H4 (cell line): ENCODE measurements around the gene PDCD2L. TPM values are rescaled to one million over a fixed set of nuclear protein-coding genes. Genes with fewer than 3 reads are reported as not detected.
"Not testable (repeated sequence)": the region's sequence is repeated elsewhere in the genome, so short reads cannot be mapped to it uniquely, and the experiment has no call there.

Source experiments
- DNase-seq: peaks from one replicate; pipeline ENCODE4 v3.0.0-alpha.2; 2015; ENCODE audit warnings: low spot score
- total RNA-seq: library from RNA; depleted of rRNA; stranded (reverse); fragments of >200 nt; shearing (Covaris generic); gene quantifications from 2 replicates; pipeline ENCODE4 v1.2.3, GENCODE V29; 2014; rRNA removed

Gene PDCD2L
- total RNA-seq, 1 experiment from 2014 or later = 54.2 TPM

DNA sequence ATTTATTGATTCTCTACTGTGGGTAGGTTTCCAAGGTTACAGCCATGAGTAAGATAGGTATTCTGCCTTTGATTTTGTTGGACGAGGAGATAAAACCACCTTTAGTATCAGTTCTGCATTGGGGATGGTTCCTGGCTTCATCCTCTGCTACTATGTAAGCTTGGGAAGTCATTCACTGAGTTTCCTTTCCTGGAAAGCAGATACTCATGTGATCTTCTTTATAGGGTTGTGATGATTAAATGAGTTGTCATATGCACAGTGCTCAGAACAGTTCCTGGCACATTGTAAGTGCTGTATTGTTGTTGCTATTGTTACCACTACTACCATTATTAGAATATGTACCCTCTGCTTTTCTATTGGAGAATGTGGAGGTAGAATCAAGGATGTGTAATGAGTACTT lies 64.2 kb downstream of the PDCD2L start:
- no peak for DNase-seq

DNA sequence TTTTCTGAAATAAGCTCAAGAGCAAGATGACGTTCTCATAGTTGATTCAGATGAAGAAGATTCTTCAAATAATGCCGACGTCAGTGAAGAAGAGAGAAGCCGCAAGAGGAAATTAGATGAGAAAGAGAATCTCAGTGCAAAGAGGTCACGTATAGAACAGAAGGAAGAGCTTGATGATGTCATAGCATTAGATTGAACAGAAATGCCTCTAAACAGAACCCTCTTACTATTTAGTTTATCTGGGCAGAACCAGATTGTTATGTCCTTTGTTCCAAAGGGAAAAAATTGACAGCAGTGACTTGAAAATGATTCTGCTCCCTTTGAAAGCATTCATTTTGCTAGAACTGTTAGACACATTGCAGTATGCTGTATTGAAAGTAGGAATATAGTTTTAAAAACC lies 64.8 kb downstream of the PDCD2L start:
- DNase-seq = not testable (repeated sequence)

DNA sequence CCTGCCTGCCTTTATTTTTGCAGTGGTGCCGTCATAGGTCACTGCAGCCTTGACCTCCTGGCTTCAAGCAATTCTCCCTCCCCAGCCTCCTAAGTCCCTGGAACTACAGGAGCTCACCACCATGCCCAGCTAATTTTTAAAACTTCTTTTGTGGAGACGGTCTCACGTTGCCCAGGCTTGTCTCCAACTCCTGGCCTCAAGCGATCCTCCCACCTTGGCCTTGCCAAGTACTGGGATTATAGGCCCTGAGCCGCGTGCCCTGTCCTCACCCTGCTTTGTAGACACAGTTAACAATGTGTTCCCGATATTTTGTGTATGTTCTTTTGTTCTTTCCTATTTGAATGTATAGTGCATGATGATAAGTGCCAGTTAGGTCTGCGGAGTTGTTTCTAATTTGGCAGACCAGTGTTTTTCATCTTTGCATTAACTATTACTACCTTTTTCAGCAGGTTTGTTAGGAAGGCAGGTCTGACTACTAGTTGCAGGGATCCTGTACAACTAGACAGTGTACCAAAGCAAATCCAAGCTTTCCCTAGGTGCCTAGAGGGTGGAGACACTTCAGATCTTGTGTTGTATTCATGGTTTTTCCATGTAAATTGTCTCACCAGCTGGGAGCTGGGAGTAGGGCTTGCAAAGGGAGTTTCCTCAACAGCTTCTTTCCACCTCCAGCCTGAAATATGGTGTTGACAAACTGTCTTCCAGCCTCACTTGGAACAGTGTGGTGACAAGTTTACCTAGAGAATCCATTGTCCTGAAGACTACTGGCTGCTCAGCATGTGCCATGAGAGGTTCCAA lies 67.9 kb downstream of the PDCD2L start:
- no peak for DNase-seq

DNA sequence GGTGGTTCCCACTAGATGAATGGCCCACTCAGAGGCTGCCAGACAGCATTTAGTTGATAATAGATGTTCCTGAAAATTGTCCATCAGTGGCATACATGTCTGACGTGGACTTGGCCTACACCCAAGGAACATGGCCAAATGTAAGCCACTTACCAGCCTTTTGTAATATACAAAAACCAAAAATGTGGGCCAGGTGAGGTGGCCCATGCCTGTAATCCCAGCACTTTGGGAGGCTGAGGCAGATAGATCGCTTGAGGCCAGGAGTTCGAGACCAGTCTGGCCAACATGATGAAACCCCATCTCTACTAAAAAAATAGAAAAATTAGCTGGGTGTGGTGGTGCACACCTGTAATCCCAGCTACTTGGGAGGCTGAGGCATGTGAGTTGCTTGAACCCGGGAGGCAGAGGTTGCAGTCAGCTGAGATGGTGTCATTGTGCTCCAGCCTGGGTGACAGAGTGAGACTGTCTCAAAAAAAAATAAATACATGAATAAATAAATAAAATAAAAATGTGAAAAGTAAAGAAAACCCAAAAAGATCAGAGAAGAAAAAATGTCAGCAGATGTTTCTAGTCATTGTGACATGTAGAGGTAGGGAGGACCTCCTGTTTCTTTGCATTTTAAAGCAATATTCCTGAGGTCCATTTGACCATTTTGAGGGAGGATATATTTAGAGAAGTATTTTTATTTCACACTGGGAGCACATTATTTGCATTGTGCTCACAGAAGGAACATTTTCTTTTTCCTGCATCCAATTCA lies 70.2 kb downstream of the PDCD2L start:
- no peak for DNase-seq

DNA sequence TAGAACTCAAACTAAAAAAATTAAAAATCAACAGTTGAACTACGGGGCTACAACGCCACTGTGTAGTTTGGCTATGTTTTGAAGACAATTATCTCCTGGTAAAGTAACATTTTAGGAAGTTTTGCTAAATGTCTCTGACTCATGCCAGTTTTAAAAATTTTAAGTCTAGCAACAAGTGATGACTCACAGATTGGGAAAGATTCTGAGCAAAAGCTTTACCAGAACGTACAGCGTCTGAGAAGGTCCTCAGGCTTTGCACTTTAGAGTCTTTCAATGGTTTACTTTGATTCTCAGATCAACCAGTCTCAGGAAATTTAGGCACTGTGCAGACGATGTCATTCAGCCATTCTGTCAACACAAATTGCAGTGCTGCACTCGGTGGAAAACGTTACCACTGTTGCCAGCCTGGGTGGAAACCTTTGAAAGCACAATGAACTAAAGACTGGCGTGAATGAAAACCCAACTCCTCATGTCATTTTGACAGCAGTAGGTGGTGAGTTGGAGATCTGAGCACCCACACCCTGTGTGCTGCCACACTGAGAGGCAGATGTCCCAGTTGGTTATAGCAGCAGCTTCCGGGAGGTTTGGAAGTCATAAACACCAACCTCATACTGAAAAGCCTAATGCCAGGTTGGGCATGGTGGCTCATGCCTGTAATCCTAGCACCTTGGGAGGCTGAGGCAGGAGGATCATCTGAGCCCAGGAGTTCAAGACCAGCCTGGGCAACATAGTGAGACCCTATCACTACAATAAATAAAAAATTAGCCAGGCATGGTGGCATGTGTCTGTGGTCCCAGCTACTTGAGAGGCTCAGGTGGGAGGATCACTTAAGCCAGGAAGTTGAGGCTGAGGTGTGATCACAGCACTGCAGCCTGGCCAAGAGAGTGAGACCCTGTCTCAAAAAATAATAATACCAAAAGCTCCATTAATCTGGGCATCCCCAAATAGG lies 71.1 kb downstream of the PDCD2L start:
- DNase-seq = peak; percentile 73

Other genes starting within 250 kb of the PDCD2L start
- gene LSM14A, start 231.9 kb upstream of the PDCD2L start, total RNA-seq = 61.2 and 75.6 TPM in 2 replicates
- gene GARRE1, start 149.8 kb upstream of the PDCD2L start, total RNA-seq = 10.4 and 11.9 TPM in 2 replicates
- gene GPI, start 39.2 kb upstream of the PDCD2L start, total RNA-seq = 387 and 418 TPM in 2 replicates
- gene UBA2, start 24.0 kb downstream of the PDCD2L start, total RNA-seq = 258 and 295 TPM in 2 replicates
- 9.9 and 11.4 TPM in 2 replicates for gene WTIP, start 77.4 kb downstream of the PDCD2L start, total RNA-seq